ENCODE measurements around the gene ELAVL2. TPM values are rescaled to one million over a fixed set of nuclear protein-coding genes. Genes with fewer than 3 reads are reported as not detected.
A peak's percentile ranks its signal among the peaks of the same experiment; 100 is the strongest.

Gene ELAVL2
- total RNA-seq (ENCODE audit: low replicate concordance): 4.5 and 11.6 TPM in 2 replicates
- long read RNA-seq, partial matches to known transcripts: 1 of 2 reads
- long read RNA-seq, other reads (novel, unspliced or antisense): 1 of 2 reads

GRCh38 chr9:23826120-23826629 is at the start of gene ELAVL2:
Gene ELAVL2 (minus strand): TSS chr9:23826240. CDS start chr9:23762234, 64,006 bp downstream.
- peak; percentile 96 for DNase-seq (ENCODE audit: extremely low spot score, unreplicated experiment)
- H3K4me1 Mint-ChIP-seq (ENCODE audit: unreplicated experiment): no peaks in the 10 kb centered on the region
- no peak within 1 kb of the TSS for H3K4me3 Mint-ChIP-seq
- no peak within 1 kb of the TSS for H3K27ac Mint-ChIP-seq
- no peaks in the 10 kb centered on the region for H3K36me3 Mint-ChIP-seq
- H3K9me3 Mint-ChIP-seq: no peaks in the 10 kb centered on the region
- TF ChIP-seq CTCF (conservative IDR thresholded peaks at IDR 0.05): peak; percentile 39
- H3K27me3 Mint-ChIP-seq: peaks cover 28% of the 10 kb centered on the region

GRCh38 chr9:23858234-23858633 is 32.2 kb upstream of the ELAVL2 start:
- no peak overlapping the region for H3K27ac Mint-ChIP-seq
- no peak for TF ChIP-seq CTCF (conservative IDR thresholded peaks at IDR 0.05)
- H3K4me3 Mint-ChIP-seq: no peak overlapping the region
- H3K36me3 Mint-ChIP-seq: no peaks in the 10 kb centered on the region
- no peaks in the 10 kb centered on the region for H3K9me3 Mint-ChIP-seq
- no peaks in the 10 kb centered on the region for H3K4me1 Mint-ChIP-seq (ENCODE audit: unreplicated experiment)
- no peak for DNase-seq (ENCODE audit: extremely low spot score, unreplicated experiment)
- H3K27me3 Mint-ChIP-seq: peaks cover 7% of the 10 kb centered on the region

GRCh38 chr9:23855873-23856604 is 30.0 kb upstream of the ELAVL2 start:
- no peak for TF ChIP-seq CTCF (conservative IDR thresholded peaks at IDR 0.05)
- Mint-ChIP-seq H3K4me1 (ENCODE audit: unreplicated experiment) (peaks cover 4% of the 10 kb centered on the region), H3K4me3 (no peak overlapping the region), H3K27me3 (peaks cover 23% of the 10 kb centered on the region), H3K9me3 (no peaks in the 10 kb centered on the region), H3K27ac (no peak overlapping the region), H3K36me3 (no peaks in the 10 kb centered on the region)
- no peak for DNase-seq (ENCODE audit: extremely low spot score, unreplicated experiment)

- TF ChIP-seq CTCF (conservative IDR thresholded peaks at IDR 0.05): no peak
- Mint-ChIP-seq H3K4me3 (peak overlapping the region; percentile 88), H3K27me3 (peaks cover 47% of the 10 kb centered on the region), H3K9me3 (no peaks in the 10 kb centered on the region), H3K36me3 (no peaks in the 10 kb centered on the region), H3K27ac (peak overlapping the region; percentile 31), H3K4me1 (ENCODE audit: unreplicated experiment) (peaks cover 12% of the 10 kb centered on the region)
- peak; percentile 76 for DNase-seq (ENCODE audit: extremely low spot score, unreplicated experiment)
Observed at GRCh38 chr9:23850690-23851629, 24.9 kb upstream of the ELAVL2 start.

GRCh38 chr9:23850242-23850689 is 24.2 kb upstream of the ELAVL2 start:
- TF ChIP-seq CTCF (conservative IDR thresholded peaks at IDR 0.05): no peak
- Mint-ChIP-seq H3K4me3 (peak overlapping the region; percentile 88), H3K27ac (peak overlapping the region; percentile 8), H3K27me3 (peaks cover 47% of the 10 kb centered on the region), H3K4me1 (ENCODE audit: unreplicated experiment) (peaks cover 12% of the 10 kb centered on the region), H3K9me3 (no peaks in the 10 kb centered on the region), H3K36me3 (no peaks in the 10 kb centered on the region)
- DNase-seq (ENCODE audit: extremely low spot score, unreplicated experiment): no peak
